GM10847 (cell line): ENCODE measurements around the gene LAMA2.

Experiments used
- POLR2A ChIP-seq: IDR thresholded peaks from 2 replicates; pipeline ENCODE4 v1.6.1; 2011; ENCODE audit not compliant: insufficient read length; ENCODE audit errors: extremely low read depth

LAMA2 gene

GRCh38 chr6:129519750-129520149 is 636.8 kb downstream of the LAMA2 start:
- no peak for TF ChIP-seq POLR2A

- no peak for TF ChIP-seq POLR2A
Observed at GRCh38 chr6:129521946-129522345, 639.0 kb downstream of the LAMA2 start.

- no peak for TF ChIP-seq POLR2A
Observed at GRCh38 chr6:129523816-129524215, 640.9 kb downstream of the LAMA2 start.

GRCh38 chr6:129525055-129525454 is 642.1 kb downstream of the LAMA2 start:
- TF ChIP-seq POLR2A: no peak

- no peak for TF ChIP-seq POLR2A
Observed at GRCh38 chr6:129534926-129535325, 652.0 kb downstream of the LAMA2 start.

GRCh38 chr6:129536271-129536670 is 653.3 kb downstream of the LAMA2 start:
- TF ChIP-seq POLR2A: no peak

GRCh38 chr6:129539032-129539431 is 656.1 kb downstream of the LAMA2 start:
- no peak for TF ChIP-seq POLR2A

GRCh38 chr6:129542705-129543104 is 659.8 kb downstream of the LAMA2 start:
- no peak for TF ChIP-seq POLR2A

- no peak for TF ChIP-seq POLR2A
Observed at GRCh38 chr6:129543981-129544380, 661.0 kb downstream of the LAMA2 start.

GRCh38 chr6:129544892-129545612 is 662.1 kb downstream of the LAMA2 start:
- TF ChIP-seq POLR2A: no peak

- no peak for TF ChIP-seq POLR2A
Observed at GRCh38 chr6:129546702-129547101, 663.8 kb downstream of the LAMA2 start.

- no peak for TF ChIP-seq POLR2A
Observed at GRCh38 chr6:129551486-129551885, 668.5 kb downstream of the LAMA2 start.

GRCh38 chr6:129552413-129552812 is 669.5 kb downstream of the LAMA2 start:
- TF ChIP-seq POLR2A: no peak

GRCh38 chr6:129555206-129555832 is 672.4 kb downstream of the LAMA2 start:
- no peak for TF ChIP-seq POLR2A

GRCh38 chr6:129558248-129558647 is 675.3 kb downstream of the LAMA2 start:
- TF ChIP-seq POLR2A: no peak

- no peak for TF ChIP-seq POLR2A
Observed at GRCh38 chr6:129565366-129565765, 682.4 kb downstream of the LAMA2 start.

- no peak for TF ChIP-seq POLR2A
Observed at GRCh38 chr6:129565811-129566210, 682.9 kb downstream of the LAMA2 start.
